Endothelial cell of umbilical vein (primary cell): ENCODE measurements around the gene CORO6. TPM values are rescaled to one million over a fixed set of nuclear protein-coding genes. Genes with fewer than 3 reads are reported as not detected.

Experiments used
- BruUV-seq: library from RNA; stranded (reverse); fragments of 400-500 nt; replicated peaks from 2 replicates; lab custom pipeline; 2021; lab: Mats Ljungman, UMichigan
- CTCF ChIA-PET: fragments of 300-600, 350-600 bp; sonication (Branson Sonifier 250); formaldehyde crosslinking; loops from one replicate; lab custom pipeline; 2021; ENCODE audit warnings: antibody characterized with exemption, inconsistent platforms; lab: Charles Lee
- POLR2A ChIA-PET: fragments of 300-600, 350-600 bp; sonication (Branson Sonifier 250); formaldehyde crosslinking; loops from one replicate; lab custom pipeline; 2021; ENCODE audit warnings: antibody characterized with exemption, inconsistent platforms; lab: Charles Lee
- DNase-seq: peaks from one replicate; pipeline ENCODE4 v3.0.0-alpha.2; 2011; ENCODE audit warnings: low read depth, low spot score
- FAIRE-seq: peaks from 2 replicates; lab custom pipeline; 2011; peaks lifted over from hg19 to GRCh38; lab: Jason Lieb, UNC
- H2AFZ ChIP-seq: 2 replicates; pipeline ENCODE4 v1.6.0; 2012; ENCODE audit warnings: low read depth, low read length, control low read depth, inconsistent platforms
- H3K27ac ChIP-seq: 2 replicates; pipeline ENCODE4 v1.5.1; 2011; ENCODE audit warnings: low read depth, mild to moderate bottlenecking, control low read depth, low read length, moderate library complexity; ENCODE audit not compliant: insufficient read depth
- H3K27me3 ChIP-seq, 2 experiments: 2 replicates each; pipeline versions ENCODE4 v1.6.0 to v1.6.1; 2011; ENCODE audit warnings: low read length in 2 of 2, mixed read lengths in 1 of 2; ENCODE audit not compliant: control insufficient read depth in 2 of 2, insufficient read depth in 2 of 2
- H3K36me3 ChIP-seq, 2 experiments: 2 replicates in 1 of 2; 3 replicates in 1 of 2; pipeline ENCODE4 v1.5.1; 2011; ENCODE audit warnings: low read length in 2 of 2, mild to moderate bottlenecking in 1 of 2, moderate library complexity in 1 of 2; ENCODE audit not compliant: control insufficient read depth in 2 of 2, insufficient read depth in 2 of 2; ENCODE audit errors: extremely low read depth in 1 of 2
- H3K4me1 ChIP-seq: 3 replicates; pipeline ENCODE4 v1.5.1; 2011; ENCODE audit warnings: mild to moderate bottlenecking, low read length; ENCODE audit not compliant: control insufficient read depth, insufficient read depth; ENCODE audit errors: extremely low read depth
- H3K4me2 ChIP-seq: 2 replicates; pipeline ENCODE4 v1.6.1; 2011; ENCODE audit warnings: low read length, control low read depth, mixed read lengths; ENCODE audit not compliant: insufficient read depth
- H3K4me3 ChIP-seq, 3 experiments: fragments of 200-600 bp in 1 of 3; sonication (generic), shearing (Covaris generic) in 1 of 3; replicated peaks in 1 of 3; 2 replicates each; pipeline ENCODE4 v1.5.1; 2011 to 2016; ENCODE audit warnings: control low read depth in 3 of 3, low read length in 3 of 3, mild to moderate bottlenecking in 2 of 3, inconsistent platforms in 1 of 3, low read depth in 1 of 3, moderate library complexity in 1 of 3; ENCODE audit not compliant: insufficient read depth in 1 of 3
- H3K79me2 ChIP-seq: 2 replicates; pipeline ENCODE4 v1.6.0; 2012; ENCODE audit warnings: low read length, inconsistent platforms; ENCODE audit not compliant: control insufficient read depth, insufficient read depth
- H3K9ac ChIP-seq: replicated peaks from 2 replicates; pipeline ENCODE3; 2011; ENCODE audit warnings: low read length, control low read depth; ENCODE audit not compliant: insufficient read depth; ENCODE audit errors: extremely low read depth
- H3K9me1 ChIP-seq: replicated peaks from 3 replicates; pipeline ENCODE4 v1.6.0; 2011; ENCODE audit warnings: mild to moderate bottlenecking, low read length; ENCODE audit not compliant: control insufficient read depth, insufficient read depth; ENCODE audit errors: extremely low read depth
- H3K9me3 ChIP-seq: replicated peaks from 2 replicates; pipeline ENCODE4 v1.5.1; 2012; ENCODE audit warnings: low read length, inconsistent platforms; ENCODE audit not compliant: control insufficient read depth, insufficient read depth
- H4K20me1 ChIP-seq: replicated peaks from 2 replicates; pipeline ENCODE3; 2011; ENCODE audit warnings: mild to moderate bottlenecking, low read length; ENCODE audit not compliant: control insufficient read depth, insufficient read depth; ENCODE audit errors: extremely low read depth
- CTCF ChIP-seq, 2 donors: IDR thresholded peaks; 1 replicate in 1 of 2; 2 replicates in 1 of 2; pipeline ENCODE4 v1.5.1; 2011; ENCODE audit warnings: low read length in 2 of 2, mild to moderate bottlenecking in 2 of 2, moderate library complexity in 2 of 2, control low read depth in 1 of 2, inconsistent platforms in 1 of 2, low read depth in 1 of 2; ENCODE audit not compliant: insufficient read depth in 1 of 2; ENCODE audit errors: extremely low read depth in 1 of 2
- EZH2 ChIP-seq: IDR thresholded peaks from 2 replicates; pipeline ENCODE4 v1.6.1; 2012; ENCODE audit warnings: borderline replicate concordance, low read depth, mild to moderate bottlenecking, moderate library complexity, low read length, inconsistent platforms; ENCODE audit not compliant: severe bottlenecking
- FOS ChIP-seq: IDR thresholded peaks from 2 replicates; pipeline ENCODE4 v1.6.1; 2011; ENCODE audit warnings: mild to moderate bottlenecking, low read length, moderate library complexity, borderline replicate concordance; ENCODE audit not compliant: insufficient read depth
- JUN ChIP-seq: IDR thresholded peaks from 2 replicates; pipeline ENCODE4 v1.6.1; 2011; ENCODE audit warnings: borderline replicate concordance, low read depth; ENCODE audit not compliant: insufficient read length, insufficient read depth
- MAX ChIP-seq: IDR thresholded peaks from 2 replicates; pipeline ENCODE4 v1.6.1; 2011; ENCODE audit not compliant: insufficient read depth, insufficient read length
- MYC ChIP-seq: IDR thresholded peaks from one replicate; pipeline ENCODE4 v1.6.1; 2011; ENCODE audit warnings: mild to moderate bottlenecking, low read depth, low read length
- POLR2A ChIP-seq: IDR thresholded peaks from 2 replicates; pipeline ENCODE4 v1.6.1; 2012; ENCODE audit warnings: low read depth, mild to moderate bottlenecking, control low read depth, low read length
- POLR2AphosphoS5 ChIP-seq: IDR thresholded peaks from 2 replicates; pipeline ENCODE4 v1.6.1; 2012; ENCODE audit warnings: low read depth, mild to moderate bottlenecking, control low read depth, low read length, moderate library complexity; ENCODE audit not compliant: insufficient read depth
- dilution Hi-C: fragments of 300-500 bp; cut with MboI; formaldehyde crosslinking; loops from one replicate; pipeline ENCODE4 v1.15.0; 2019; ENCODE audit warnings: low sequenced_read_pairs; ENCODE audit not compliant: extremely low pct_ligation_motif_present
- intact Hi-C: fragments of 100-400 bp; cut with micrococcal nuclease; formaldehyde crosslinking; loops from one replicate; pipeline ENCODE4 v1.10.0; 2022
- polyA plus RNA-seq, 4 experiments: library from polyadenylated mRNA; depleted of rRNA in 3 of 4; stranded (reverse) in 3 of 4; unstranded in 1 of 4; fragments of >200 nt; gene quantifications; 2 replicates each; pipeline versions ENCODE4 v1.2.1 to v1.2.3, GENCODE V29; 2011 to 2012; ENCODE audit warnings: missing spikeins in 1 of 4
- total RNA-seq: library from RNA; stranded (reverse); gene quantifications from 2 replicates; pipeline ENCODE4 v1.2.3, GENCODE V29; 2021

CORO6 gene
- total and polyA plus RNA-seq, 2 donors (not counting 3 experiments of a cell fraction or from before 2014, with no cell fraction given): 10.7 to 14.7 TPM

- peaks cover 20% of the 10 kb centered on the region for H3K4me1 ChIP-seq
- ChIA-PET CTCF (interaction anchor here (0.8 kb wide), 1 partner anchor 20 kb away, joined by 4 read pairs; no protein-coding TSS in a partner anchor), POLR2A (no interaction called here)
- H3K9me3 ChIP-seq: no peaks in the 10 kb centered on the region
- BruUV-seq: no TSS peak
- dilution Hi-C loops: no loop called here
- no peak overlapping the region for H2AFZ ChIP-seq
- FAIRE-seq (no peak), DNase-seq (no peak)
- H3K4me2 ChIP-seq: no peak overlapping the region
- no peak overlapping the region for H3K9ac ChIP-seq
- no peaks in the 10 kb centered on the region for H4K20me1 ChIP-seq
- intact Hi-C loops: no loop called here
- H3K27me3 ChIP-seq: no peaks in the 10 kb centered on the region
- no peak for TF ChIP-seq POLR2A
- TF ChIP-seq EZH2: no peak
- no peak for TF ChIP-seq FOS
- TF ChIP-seq POLR2AphosphoS5: no peak
- TF ChIP-seq MYC: no peak
- TF ChIP-seq MAX: no peak
- TF ChIP-seq JUN: no peak
- no peak for TF ChIP-seq CTCF (IDR thresholded peaks at IDR 0.05; ENCODE audit: extremely low read depth in 1 of 2, insufficient read depth in 1 of 2, low read depth in 1 of 2, low read length in 2 of 2)
- H3K9me1 ChIP-seq: no peaks in the 10 kb centered on the region
- no peaks in the 10 kb centered on the region for H3K79me2 ChIP-seq
- no peak overlapping the region for H3K4me3 ChIP-seq
- no peak overlapping the region for H3K27ac ChIP-seq
- peaks cover 0 to 4% of the 10 kb centered on the region in 2 experiments for H3K36me3 ChIP-seq
Observed at GRCh38 chr17:29611351-29612093, 11.2 kb downstream of the CORO6 start.
